Panc1 (cell line): ENCODE results near the gene RGS6. TPM values are rescaled to one million over a fixed set of nuclear protein-coding genes. Genes with fewer than 3 reads are reported as not detected.

ENCODE experiments used
- ATAC-seq: fragments of 200-7000 bp; cut with Tn5 transposase; 2 replicates; pipeline ENCODE4 v1.9.1; 2020; ENCODE audit warnings: mild to moderate bottlenecking, moderate library complexity
- BruUV-seq: library from RNA; stranded (reverse); fragments of 400-500 nt; replicated peaks from 2 replicates; lab custom pipeline; 2021; lab: Mats Ljungman, UMichigan
- CTCF ChIA-PET: fragments of 300-600 bp; sonication (Branson Sonifier 250); formaldehyde crosslinking; loops from one replicate; lab custom pipeline; 2022; ENCODE audit warnings: antibody characterized with exemption; lab: Charles Lee
- POLR2A ChIA-PET: fragments of 300-600 bp; sonication (Branson Sonifier 250); formaldehyde crosslinking; loops from one replicate; lab custom pipeline; 2022; ENCODE audit warnings: antibody characterized with exemption; lab: Charles Lee
- DNase-seq: peaks from one replicate; pipeline ENCODE4 v3.0.0-alpha.2; 2010; ENCODE audit warnings: low read depth, low spot score
- H3K27ac ChIP-seq: 2 replicates; pipeline ENCODE4 v1.5.1; 2011; ENCODE audit warnings: mild to moderate bottlenecking, low read length, inconsistent platforms
- H3K27me3 ChIP-seq: fragments of 200-500 bp; sonication (Bioruptor generic); 2 replicates; pipeline ENCODE4 v1.6.0; 2014; ENCODE audit warnings: low read length, inconsistent platforms; ENCODE audit not compliant: control insufficient read depth, insufficient read depth
- H3K36me3 ChIP-seq: fragments of 200-500 bp; sonication (Bioruptor generic); 2 replicates; pipeline ENCODE4 v1.5.1; 2014; ENCODE audit warnings: inconsistent platforms, mild to moderate bottlenecking, low read length, moderate library complexity; ENCODE audit not compliant: control insufficient read depth, insufficient read depth
- H3K4me1 ChIP-seq: 2 replicates; pipeline ENCODE4 v1.5.1; 2011; ENCODE audit warnings: inconsistent platforms, mild to moderate bottlenecking, low read length, moderate library complexity; ENCODE audit not compliant: control insufficient read depth, insufficient read depth
- H3K4me3 ChIP-seq, 2 experiments: 2 replicates each; pipeline ENCODE4 v1.5.1; 2011 to 2012; ENCODE audit warnings: low read depth in 2 of 2, low read length in 2 of 2, mild to moderate bottlenecking in 2 of 2, inconsistent platforms in 1 of 2, moderate library complexity in 1 of 2
- H3K9me3 ChIP-seq: fragments of 200-500 bp; sonication (Bioruptor generic); 2 replicates; pipeline ENCODE4 v1.5.1; 2014; ENCODE audit warnings: low read depth, mild to moderate bottlenecking, inconsistent platforms, low read length, moderate library complexity; ENCODE audit not compliant: control insufficient read depth, insufficient read depth
- CTCF ChIP-seq: fragments of 450-650 bp; IDR thresholded peaks from 2 replicates; pipeline ENCODE4 v1.5.1; 2017; ENCODE audit warnings: mild to moderate bottlenecking
- POLR2AphosphoS5 ChIP-seq: IDR thresholded peaks from 2 replicates; pipeline ENCODE4 v1.6.1; 2012; ENCODE audit warnings: mild to moderate bottlenecking, low read depth, low read length, moderate library complexity
- REST ChIP-seq, 2 experiments: IDR thresholded peaks; 2 replicates each; pipeline ENCODE4 v1.6.1; 2011 to 2012; ENCODE audit warnings: low read depth in 2 of 2, control low read depth in 1 of 2, low read length in 1 of 2, mild to moderate bottlenecking in 1 of 2, moderate library complexity in 1 of 2; ENCODE audit not compliant: insufficient read depth in 1 of 2
- SIN3A ChIP-seq: IDR thresholded peaks from 2 replicates; pipeline ENCODE4 v1.6.1; 2012; ENCODE audit warnings: low read depth, mild to moderate bottlenecking, low read length, moderate library complexity, borderline replicate concordance; ENCODE audit not compliant: insufficient read depth
- TCF7L2 ChIP-seq: IDR thresholded peaks from 2 replicates; pipeline ENCODE4 v1.6.1; 2011; ENCODE audit warnings: mild to moderate bottlenecking, low read depth, low read length, inconsistent platforms
- in situ Hi-C: cut with HindIII; loops from 2 replicates; pipeline ENCODE4 v1.10.0; 2016; ENCODE audit warnings: low sequenced_read_pairs, low pct_unique_long_range_greater_than_20kb
- intact Hi-C: fragments of 100-400 bp; cut with micrococcal nuclease; formaldehyde crosslinking; loops from one replicate; pipeline ENCODE4 v1.10.0; 2022; ENCODE audit not compliant: unreplicated experiment
- total RNA-seq: library from RNA; stranded (reverse); gene quantifications from one replicate; pipeline ENCODE4 v1.2.1, GENCODE V29; 2021; ENCODE audit not compliant: unreplicated experiment

The RGS6 gene
- total RNA-seq, 1 experiment from 2014 or later: not detected

DNA sequence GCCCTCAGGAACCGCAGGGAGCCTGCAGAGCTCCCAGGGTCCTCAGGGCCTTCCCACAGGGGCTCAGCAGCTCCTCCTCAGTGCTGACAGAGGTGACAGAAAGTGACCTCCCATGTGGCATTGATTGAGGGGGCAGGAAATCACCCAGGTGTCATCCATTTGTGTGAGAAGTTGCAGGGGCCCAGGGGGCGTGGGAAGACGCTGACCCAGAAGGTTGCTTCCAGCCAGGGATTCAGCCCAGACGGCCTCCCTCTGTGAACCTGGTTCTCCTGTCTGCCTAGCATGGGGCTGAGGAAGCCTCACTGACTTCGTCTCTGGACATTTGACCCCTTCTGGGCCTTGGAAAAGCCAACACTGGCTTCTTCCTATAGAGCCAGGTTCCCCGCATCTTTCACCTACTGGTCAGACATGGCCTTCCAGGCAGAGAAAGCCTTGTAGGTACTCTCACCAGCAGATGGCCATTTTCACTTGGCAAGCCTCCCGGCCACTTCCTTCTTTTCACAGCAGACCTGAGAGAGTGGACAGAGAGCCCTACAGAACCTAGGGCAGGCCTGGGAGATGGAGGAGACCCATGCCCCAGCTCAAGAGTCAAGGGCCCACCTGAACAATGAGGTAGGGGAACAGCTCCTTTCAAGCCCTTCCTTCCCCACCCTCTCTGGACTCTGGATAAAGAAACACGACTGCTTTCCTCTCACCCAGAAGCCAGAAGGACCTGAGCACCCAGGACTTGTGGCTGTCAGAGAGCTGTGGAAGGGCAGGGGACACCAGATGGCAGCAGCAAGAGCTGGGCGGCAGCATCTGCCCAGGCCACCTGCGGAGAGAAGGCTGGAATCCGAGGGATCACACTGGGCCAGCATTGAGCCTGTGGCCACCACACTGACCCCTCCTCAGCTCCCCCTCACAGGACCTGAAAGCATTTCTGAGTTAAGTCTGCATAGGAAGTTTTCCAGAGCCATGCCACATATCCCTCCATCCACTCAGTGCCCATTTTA is 583.8 kb downstream of the RGS6 start:
- ATAC-seq (peak; percentile 42), DNase-seq (no peak)
- CTCF ChIA-PET: interaction anchor here (0.6 to 0.7 kb wide), 2 partner anchors 303 to 389 kb away, joined by 3 to 4 read pairs; no protein-coding TSS in a partner anchor
- TF ChIP-seq SIN3A (no peak), POLR2AphosphoS5 (no peak), REST (IDR thresholded peaks at IDR 0.05; ENCODE audit: insufficient read depth in 1 of 2, low read depth in 2 of 2, low read length in 1 of 2) (no peak)
- H3K9me3 ChIP-seq: peaks cover 2% of the 10 kb centered on the region; the same call in 1 of the 2 replicates
- H3K36me3 ChIP-seq: no peaks in the 10 kb centered on the region
- no peak overlapping the region for H3K27ac ChIP-seq
- peaks cover 8% of the 10 kb centered on the region for H3K27me3 ChIP-seq
- BruUV-seq: no TSS peak
- no peaks in the 10 kb centered on the region for H3K4me1 ChIP-seq
- POLR2A ChIA-PET: no interaction called here
- intact Hi-C loops: loop anchor here (2.0 kb wide), 1 partner anchor 433 kb away; no protein-coding TSS in a partner anchor
- in situ Hi-C loops: no loop called here
- H3K4me3 ChIP-seq: no peak overlapping the region

GRCh38 chr14:72516936-72517700 is 584.9 kb downstream of the RGS6 start:
- H3K27ac ChIP-seq: no peak overlapping the region
- H3K9me3 ChIP-seq: peaks cover 2% of the 10 kb centered on the region; the same call in 1 of the 2 replicates
- H3K27me3 ChIP-seq: peaks cover 3% of the 10 kb centered on the region; the same call in 1 of the 2 replicates
- ChIA-PET POLR2A (no interaction called here), CTCF (interaction anchor here (0.6 to 0.8 kb wide), 5 partner anchors 22 to 329 kb away, joined by 3 to 5 read pairs (median 4); no protein-coding TSS in a partner anchor)
- H3K4me3 ChIP-seq: no peak overlapping the region
- peak; percentile 59 for DNase-seq
- no peaks in the 10 kb centered on the region for H3K36me3 ChIP-seq
- BruUV-seq: no TSS peak
- TF ChIP-seq CTCF (peak; percentile 87), SIN3A (no peak), TCF7L2 (no peak)
- peak; percentile 78 for ATAC-seq
- in situ Hi-C loops (no loop called here), intact Hi-C loops (loop anchor here (1.0 to 2.0 kb wide), 2 partner anchors 388 to 432 kb away; no protein-coding TSS in a partner anchor)
- H3K4me1 ChIP-seq: no peaks in the 10 kb centered on the region
